K562 (cell line): ENCODE measurements around the gene POU2F3. TPM values are rescaled to one million over a fixed set of nuclear protein-coding genes. Genes with fewer than 3 reads are reported as not detected.

Source experiments
- ATF7 ChIP-seq: fragments of 450-650 bp; IDR thresholded peaks from 2 replicates; pipeline ENCODE4 v1.7.1; 2014; ENCODE audit warnings: mild to moderate bottlenecking, moderate library complexity
- FOXJ2 ChIP-seq: fragments of 200-800 bp; sonication (Bioruptor generic); IDR thresholded peaks from 2 replicates; pipeline ENCODE4 v1.6.1; 2016; ENCODE audit warnings: missing genetic modification characterization, missing compliant biosample characterization
- KDM5B ChIP-seq: fragments of 200-600 bp; sonication (generic); IDR thresholded peaks from 2 replicates; pipeline ENCODE4 v1.6.1; 2012; ENCODE audit warnings: low read depth, mild to moderate bottlenecking, moderate library complexity, low read length, control low read depth, inconsistent platforms; ENCODE audit not compliant: insufficient replicate concordance
- MYBL2 ChIP-seq, 2 experiments: fragments of 450-650 bp in 1 of 2; sonication (generic) in 1 of 2; formaldehyde crosslinking in 1 of 2; IDR thresholded peaks; 2 replicates each; pipeline versions ENCODE4 v1.6.1 to v1.8.1; 2017 to 2022; ENCODE audit warnings: borderline replicate concordance in 1 of 2, inconsistent platforms in 1 of 2, low read depth in 1 of 2, mild to moderate bottlenecking in 1 of 2, missing genetic modification reagents in 1 of 2, moderate library complexity in 1 of 2
- NCOA4 ChIP-seq: fragments of 450-650 bp; IDR thresholded peaks from 2 replicates; pipeline ENCODE4 v1.6.1; 2018; ENCODE audit warnings: mild to moderate bottlenecking; ENCODE audit not compliant: partially characterized antibody
- ZNF239 ChIP-seq: fragments of 250-450 bp; sonication (Bioruptor Pico); IDR thresholded peaks from 2 replicates; pipeline ENCODE4 v1.4.0; 2020; ENCODE audit warnings: mild to moderate bottlenecking
- ZNF644 ChIP-seq: fragments of 200-800 bp; sonication (Bioruptor generic); IDR thresholded peaks from 2 replicates; pipeline ENCODE4 v1.6.1; 2016; ENCODE audit warnings: low read depth, missing genetic modification characterization, missing compliant biosample characterization
- ZNF780A ChIP-seq: fragments of 250-450 bp; sonication (Bioruptor Pico); IDR thresholded peaks from 2 replicates; pipeline ENCODE4 v1.5.0; 2021; ENCODE audit warnings: mild to moderate bottlenecking
- polyA plus RNA-seq, 8 experiments: library from polyadenylated mRNA; depleted of rRNA in 4 of 8; stranded (reverse) in 5 of 8; unstranded in 3 of 8; fragments of >200 nt; fragmentation: Nextera tagmentation in 2 of 8; fragmentation: Illumina TruSeq in 1 of 8; extraction: Ambion mirVana in 2 of 8; extraction: Trizol in 1 of 8; gene quantifications; 2 replicates each; pipeline versions ENCODE4 v1.2.1 to v1.2.3, GENCODE V29; 2011 to 2014; ENCODE audit warnings: inconsistent platforms in 1 of 8, missing spikeins in 1 of 8
- total RNA-seq, 7 experiments: library from RNA; depleted of rRNA in 6 of 7; stranded (reverse); fragments of >200 nt in 6 of 7; fragmentation: Illumina TruSeq in 2 of 7; extraction: Trizol in 2 of 7; gene quantifications; 2 replicates each; pipeline versions ENCODE4 v1.2.1 to v1.2.3, GENCODE V29; 2011 to 2021; ENCODE audit warnings: low replicate concordance in 1 of 7
- TF ChIP-seq, protein P1 (sequence below): fragments of 250-450 bp; sonication (Bioruptor Pico); IDR thresholded peaks from 2 replicates; pipeline ENCODE4 v1.8.0; 2021; ENCODE audit warnings: moderate library complexity, mild to moderate bottlenecking, inconsistent platforms
- TF ChIP-seq, protein P2 (sequence below): fragments of 450-650 bp; IDR thresholded peaks from 2 replicates; pipeline ENCODE4 v1.6.1; 2016; ENCODE audit warnings: mild to moderate bottlenecking, moderate library complexity
- TF ChIP-seq, protein P3 (sequence below): fragments of 250-450 bp; sonication (Bioruptor Pico); IDR thresholded peaks from 2 replicates; pipeline ENCODE4 v1.5.0; 2020; ENCODE audit warnings: mild to moderate bottlenecking, borderline replicate concordance

POU2F3 gene
- total and polyA plus RNA-seq, 9 of the 15 experiments (the other 6 are each of a cell fraction or from before 2014, with no cell fraction given): not detected

DNA sequence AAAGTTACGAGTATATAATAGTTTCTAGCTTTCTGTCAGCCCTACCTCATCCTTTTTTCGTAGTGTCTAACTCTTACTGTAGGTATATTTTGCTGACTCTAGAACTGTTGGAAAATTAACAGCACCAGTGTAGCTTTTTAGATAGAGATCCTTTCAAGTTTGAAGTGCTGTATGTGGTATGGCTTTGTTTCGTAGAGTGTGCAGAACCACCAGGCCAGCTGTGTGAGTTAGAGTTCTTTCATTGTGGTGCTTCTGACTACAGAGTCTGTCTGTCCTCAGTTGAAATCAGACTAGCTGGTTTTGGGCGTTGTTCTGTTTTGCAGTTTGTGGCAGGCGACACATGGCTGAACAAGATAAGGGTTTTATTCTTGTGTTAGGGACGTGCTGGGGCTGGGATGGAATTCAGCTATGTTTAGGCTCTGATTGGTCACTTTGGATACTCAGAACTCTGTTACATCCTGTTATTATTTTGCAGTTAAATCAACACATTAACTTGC lies 99.5 kb downstream of the POU2F3 start (continued):
- TF ChIP-seq, protein P1, sequence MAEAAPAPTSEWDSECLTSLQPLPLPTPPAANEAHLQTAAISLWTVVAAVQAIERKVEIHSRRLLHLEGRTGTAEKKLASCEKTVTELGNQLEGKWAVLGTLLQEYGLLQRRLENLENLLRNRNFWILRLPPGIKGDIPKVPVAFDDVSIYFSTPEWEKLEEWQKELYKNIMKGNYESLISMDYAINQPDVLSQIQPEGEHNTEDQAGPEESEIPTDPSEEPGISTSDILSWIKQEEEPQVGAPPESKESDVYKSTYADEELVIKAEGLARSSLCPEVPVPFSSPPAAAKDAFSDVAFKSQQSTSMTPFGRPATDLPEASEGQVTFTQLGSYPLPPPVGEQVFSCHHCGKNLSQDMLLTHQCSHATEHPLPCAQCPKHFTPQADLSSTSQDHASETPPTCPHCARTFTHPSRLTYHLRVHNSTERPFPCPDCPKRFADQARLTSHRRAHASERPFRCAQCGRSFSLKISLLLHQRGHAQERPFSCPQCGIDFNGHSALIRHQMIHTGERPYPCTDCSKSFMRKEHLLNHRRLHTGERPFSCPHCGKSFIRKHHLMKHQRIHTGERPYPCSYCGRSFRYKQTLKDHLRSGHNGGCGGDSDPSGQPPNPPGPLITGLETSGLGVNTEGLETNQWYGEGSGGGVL (CRISPR knock-in tag): no peak
- no peak for TF ChIP-seq ZNF780A
- peak; percentile 55; the same call in 1 of the 2 replicates for TF ChIP-seq ATF7
- TF ChIP-seq FOXJ2 (tag): peak; percentile 59; the same call in 1 of the 2 replicates
- no peak for TF ChIP-seq NCOA4
- no peak for TF ChIP-seq MYBL2 (IDR thresholded peaks at IDR 0.05; ENCODE audit: low read depth)
- no peak for TF ChIP-seq MYBL2 (CRISPR knock-in tag; IDR thresholded peaks at IDR 0.05; ENCODE audit: borderline replicate concordance)
- TF ChIP-seq ZNF239 (CRISPR knock-in tag): no peak
- no peak for TF ChIP-seq KDM5B
- TF ChIP-seq, protein P2, sequence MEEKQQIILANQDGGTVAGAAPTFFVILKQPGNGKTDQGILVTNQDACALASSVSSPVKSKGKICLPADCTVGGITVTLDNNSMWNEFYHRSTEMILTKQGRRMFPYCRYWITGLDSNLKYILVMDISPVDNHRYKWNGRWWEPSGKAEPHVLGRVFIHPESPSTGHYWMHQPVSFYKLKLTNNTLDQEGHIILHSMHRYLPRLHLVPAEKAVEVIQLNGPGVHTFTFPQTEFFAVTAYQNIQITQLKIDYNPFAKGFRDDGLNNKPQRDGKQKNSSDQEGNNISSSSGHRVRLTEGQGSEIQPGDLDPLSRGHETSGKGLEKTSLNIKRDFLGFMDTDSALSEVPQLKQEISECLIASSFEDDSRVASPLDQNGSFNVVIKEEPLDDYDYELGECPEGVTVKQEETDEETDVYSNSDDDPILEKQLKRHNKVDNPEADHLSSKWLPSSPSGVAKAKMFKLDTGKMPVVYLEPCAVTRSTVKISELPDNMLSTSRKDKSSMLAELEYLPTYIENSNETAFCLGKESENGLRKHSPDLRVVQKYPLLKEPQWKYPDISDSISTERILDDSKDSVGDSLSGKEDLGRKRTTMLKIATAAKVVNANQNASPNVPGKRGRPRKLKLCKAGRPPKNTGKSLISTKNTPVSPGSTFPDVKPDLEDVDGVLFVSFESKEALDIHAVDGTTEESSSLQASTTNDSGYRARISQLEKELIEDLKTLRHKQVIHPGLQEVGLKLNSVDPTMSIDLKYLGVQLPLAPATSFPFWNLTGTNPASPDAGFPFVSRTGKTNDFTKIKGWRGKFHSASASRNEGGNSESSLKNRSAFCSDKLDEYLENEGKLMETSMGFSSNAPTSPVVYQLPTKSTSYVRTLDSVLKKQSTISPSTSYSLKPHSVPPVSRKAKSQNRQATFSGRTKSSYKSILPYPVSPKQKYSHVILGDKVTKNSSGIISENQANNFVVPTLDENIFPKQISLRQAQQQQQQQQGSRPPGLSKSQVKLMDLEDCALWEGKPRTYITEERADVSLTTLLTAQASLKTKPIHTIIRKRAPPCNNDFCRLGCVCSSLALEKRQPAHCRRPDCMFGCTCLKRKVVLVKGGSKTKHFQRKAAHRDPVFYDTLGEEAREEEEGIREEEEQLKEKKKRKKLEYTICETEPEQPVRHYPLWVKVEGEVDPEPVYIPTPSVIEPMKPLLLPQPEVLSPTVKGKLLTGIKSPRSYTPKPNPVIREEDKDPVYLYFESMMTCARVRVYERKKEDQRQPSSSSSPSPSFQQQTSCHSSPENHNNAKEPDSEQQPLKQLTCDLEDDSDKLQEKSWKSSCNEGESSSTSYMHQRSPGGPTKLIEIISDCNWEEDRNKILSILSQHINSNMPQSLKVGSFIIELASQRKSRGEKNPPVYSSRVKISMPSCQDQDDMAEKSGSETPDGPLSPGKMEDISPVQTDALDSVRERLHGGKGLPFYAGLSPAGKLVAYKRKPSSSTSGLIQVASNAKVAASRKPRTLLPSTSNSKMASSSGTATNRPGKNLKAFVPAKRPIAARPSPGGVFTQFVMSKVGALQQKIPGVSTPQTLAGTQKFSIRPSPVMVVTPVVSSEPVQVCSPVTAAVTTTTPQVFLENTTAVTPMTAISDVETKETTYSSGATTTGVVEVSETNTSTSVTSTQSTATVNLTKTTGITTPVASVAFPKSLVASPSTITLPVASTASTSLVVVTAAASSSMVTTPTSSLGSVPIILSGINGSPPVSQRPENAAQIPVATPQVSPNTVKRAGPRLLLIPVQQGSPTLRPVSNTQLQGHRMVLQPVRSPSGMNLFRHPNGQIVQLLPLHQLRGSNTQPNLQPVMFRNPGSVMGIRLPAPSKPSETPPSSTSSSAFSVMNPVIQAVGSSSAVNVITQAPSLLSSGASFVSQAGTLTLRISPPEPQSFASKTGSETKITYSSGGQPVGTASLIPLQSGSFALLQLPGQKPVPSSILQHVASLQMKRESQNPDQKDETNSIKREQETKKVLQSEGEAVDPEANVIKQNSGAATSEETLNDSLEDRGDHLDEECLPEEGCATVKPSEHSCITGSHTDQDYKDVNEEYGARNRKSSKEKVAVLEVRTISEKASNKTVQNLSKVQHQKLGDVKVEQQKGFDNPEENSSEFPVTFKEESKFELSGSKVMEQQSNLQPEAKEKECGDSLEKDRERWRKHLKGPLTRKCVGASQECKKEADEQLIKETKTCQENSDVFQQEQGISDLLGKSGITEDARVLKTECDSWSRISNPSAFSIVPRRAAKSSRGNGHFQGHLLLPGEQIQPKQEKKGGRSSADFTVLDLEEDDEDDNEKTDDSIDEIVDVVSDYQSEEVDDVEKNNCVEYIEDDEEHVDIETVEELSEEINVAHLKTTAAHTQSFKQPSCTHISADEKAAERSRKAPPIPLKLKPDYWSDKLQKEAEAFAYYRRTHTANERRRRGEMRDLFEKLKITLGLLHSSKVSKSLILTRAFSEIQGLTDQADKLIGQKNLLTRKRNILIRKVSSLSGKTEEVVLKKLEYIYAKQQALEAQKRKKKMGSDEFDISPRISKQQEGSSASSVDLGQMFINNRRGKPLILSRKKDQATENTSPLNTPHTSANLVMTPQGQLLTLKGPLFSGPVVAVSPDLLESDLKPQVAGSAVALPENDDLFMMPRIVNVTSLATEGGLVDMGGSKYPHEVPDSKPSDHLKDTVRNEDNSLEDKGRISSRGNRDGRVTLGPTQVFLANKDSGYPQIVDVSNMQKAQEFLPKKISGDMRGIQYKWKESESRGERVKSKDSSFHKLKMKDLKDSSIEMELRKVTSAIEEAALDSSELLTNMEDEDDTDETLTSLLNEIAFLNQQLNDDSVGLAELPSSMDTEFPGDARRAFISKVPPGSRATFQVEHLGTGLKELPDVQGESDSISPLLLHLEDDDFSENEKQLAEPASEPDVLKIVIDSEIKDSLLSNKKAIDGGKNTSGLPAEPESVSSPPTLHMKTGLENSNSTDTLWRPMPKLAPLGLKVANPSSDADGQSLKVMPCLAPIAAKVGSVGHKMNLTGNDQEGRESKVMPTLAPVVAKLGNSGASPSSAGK: no peak
- no peak for TF ChIP-seq ZNF644 (tag)
- TF ChIP-seq, protein P3, sequence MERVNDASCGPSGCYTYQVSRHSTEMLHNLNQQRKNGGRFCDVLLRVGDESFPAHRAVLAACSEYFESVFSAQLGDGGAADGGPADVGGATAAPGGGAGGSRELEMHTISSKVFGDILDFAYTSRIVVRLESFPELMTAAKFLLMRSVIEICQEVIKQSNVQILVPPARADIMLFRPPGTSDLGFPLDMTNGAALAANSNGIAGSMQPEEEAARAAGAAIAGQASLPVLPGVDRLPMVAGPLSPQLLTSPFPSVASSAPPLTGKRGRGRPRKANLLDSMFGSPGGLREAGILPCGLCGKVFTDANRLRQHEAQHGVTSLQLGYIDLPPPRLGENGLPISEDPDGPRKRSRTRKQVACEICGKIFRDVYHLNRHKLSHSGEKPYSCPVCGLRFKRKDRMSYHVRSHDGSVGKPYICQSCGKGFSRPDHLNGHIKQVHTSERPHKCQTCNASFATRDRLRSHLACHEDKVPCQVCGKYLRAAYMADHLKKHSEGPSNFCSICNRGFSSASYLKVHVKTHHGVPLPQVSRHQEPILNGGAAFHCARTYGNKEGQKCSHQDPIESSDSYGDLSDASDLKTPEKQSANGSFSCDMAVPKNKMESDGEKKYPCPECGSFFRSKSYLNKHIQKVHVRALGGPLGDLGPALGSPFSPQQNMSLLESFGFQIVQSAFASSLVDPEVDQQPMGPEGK (CRISPR knock-in tag): no peak
